Skin of body (tissue), 3 donors: ENCODE measurements around the gene DNAJC2. TPM values are rescaled to one million over a fixed set of nuclear protein-coding genes. Genes with fewer than 3 reads are reported as not detected.
"Not testable (repeated sequence)": the region's sequence is repeated elsewhere in the genome, so short reads cannot be mapped to it uniquely, and the experiment has no call there.

Experiments used
- DNase-seq: peaks from one replicate; lab custom pipeline; 2025; lab: John Stamatoyannopoulos, UW
- small RNA-seq: library from RNA; depleted of rRNA; stranded (forward); fragments of <200 nt; gene quantifications from one replicate; pipeline ENCODE3, GENCODE V24; 2014; ENCODE audit warnings: low replicate concordance
- total RNA-seq: library from RNA; depleted of rRNA; stranded (reverse); fragments of >200 nt; gene quantifications from one replicate; pipeline ENCODE4 v1.2.3, GENCODE V29; 2014

The DNAJC2 gene
- total RNA-seq, 1 donor from 2014 or later, result 18.5 TPM

- DNase-seq, result not testable (repeated sequence)
These were observed 69.7 kb downstream of the DNAJC2 start for GRCh38 chr7:103274867-103275266.

- DNase-seq, result not testable (repeated sequence)
These were observed 71.2 kb downstream of the DNAJC2 start for GRCh38 chr7:103273374-103273773.

- DNase-seq, result not testable (repeated sequence)
These were observed 78.3 kb downstream of the DNAJC2 start for GRCh38 chr7:103266229-103266628.

- DNase-seq, result not testable (repeated sequence)
These were observed 80.5 kb downstream of the DNAJC2 start for GRCh38 chr7:103264054-103264453.

Small RNAs within 50 kb of the gene (small RNA-seq; reads per million reads assigned to genes)
- not detected for gene RPS29P16

Other genes with a start within 250 kb of the DNAJC2 start
- 18.9 TPM for gene NAPEPLD, start 195.7 kb downstream of the DNAJC2 start, total RNA-seq
- 47.8 TPM for gene PMPCB, start 47.3 kb downstream of the DNAJC2 start, total RNA-seq
- 98.3 TPM for gene PSMC2, start 2.9 kb upstream of the DNAJC2 start, total RNA-seq
- 0.20 TPM for gene SLC26A5, start 101.4 kb upstream of the DNAJC2 start, total RNA-seq